IgD-negative memory B cell (primary cell): ENCODE results near the gene TBK1. TPM values are rescaled to one million over a fixed set of nuclear protein-coding genes. Genes with fewer than 3 reads are reported as not detected.
"Not testable (repeated sequence)": the region's sequence is repeated elsewhere in the genome, so short reads cannot be mapped to it uniquely, and the experiment has no call there.

ENCODE experiments used
- H3K27ac Mint-ChIP-seq, 3 donors: one replicate each; pipeline ENCODE4 v1.8.0; 2020 to 2022; ENCODE audit warnings: mild to moderate bottlenecking in 3 of 3, mixed read lengths in 3 of 3, moderate library complexity in 1 of 3
- H3K27me3 Mint-ChIP-seq: one replicate; pipeline ENCODE4 v1.8.0; 2021; ENCODE audit warnings: mixed read lengths
- H3K36me3 Mint-ChIP-seq: one replicate; pipeline ENCODE4 v1.8.0; 2020; ENCODE audit warnings: mild to moderate bottlenecking, mixed read lengths
- H3K4me1 Mint-ChIP-seq, 3 donors: one replicate each; pipeline ENCODE4 v1.8.0; 2020 to 2022; ENCODE audit warnings: mixed read lengths in 3 of 3, mild to moderate bottlenecking in 1 of 3
- H3K4me3 Mint-ChIP-seq, 4 donors: one replicate each; pipeline ENCODE4 v1.8.0; 2020 to 2022; ENCODE audit warnings: mild to moderate bottlenecking in 4 of 4, mixed read lengths in 4 of 4, moderate library complexity in 3 of 4
- H3K9me3 Mint-ChIP-seq, 3 donors: one replicate each; pipeline ENCODE4 v1.8.0; 2020 to 2021; ENCODE audit warnings: mixed read lengths in 3 of 3, mild to moderate bottlenecking in 1 of 3
- polyA plus RNA-seq: library from polyadenylated mRNA; unstranded; fragments of 300-500 nt; fragmentation: Illumina TruSeq; gene quantifications from one replicate; pipeline ENCODE4 v1.2.3, GENCODE V29; 2021

TBK1 gene
- polyA plus RNA-seq, 1 donor from 2014 or later, result 18.5 TPM

DNA sequence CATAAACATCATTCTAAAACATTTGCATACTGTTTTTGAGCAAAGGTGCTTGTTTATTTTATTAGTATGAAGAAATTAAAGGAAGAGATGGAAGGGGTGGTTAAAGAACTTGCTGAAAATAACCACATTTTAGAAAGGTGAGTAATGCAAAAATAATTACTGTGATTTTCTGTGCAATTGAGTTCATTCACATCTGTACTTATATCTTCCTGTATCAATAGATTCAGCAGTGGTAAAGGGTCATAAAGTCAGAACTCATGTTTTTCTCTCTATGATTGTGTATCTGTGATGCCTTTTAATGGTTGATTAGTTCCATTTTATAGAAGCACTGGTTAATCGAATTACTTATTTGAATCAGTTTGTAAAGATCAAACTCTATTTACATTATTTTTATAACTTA is 46.0 kb downstream of the TBK1 start:
- Mint-ChIP-seq H3K27ac (peak overlapping the region in 1 of 3 donors; percentile 27), H3K4me3 (no peak overlapping the region), H3K4me1 (peaks cover 0 to 2% (median 0%) of the 10 kb centered on the region in 3 donors)

GRCh38 chr12:64500394-64500793 is 48.5 kb downstream of the TBK1 start:
- Mint-ChIP-seq H3K27me3 (no peaks in the 10 kb centered on the region), H3K4me1 (peaks cover 0 to 2% (median 0%) of the 10 kb centered on the region in 3 donors), H3K36me3 (peaks cover 7% of the 10 kb centered on the region), H3K4me3 (no peak overlapping the region), H3K27ac (no peak overlapping the region), H3K9me3 (no peaks in the 10 kb centered on the region)

More for the DNA sequence above, 46.0 kb downstream of the TBK1 start:
- no peaks in the 10 kb centered on the region for H3K27me3 Mint-ChIP-seq
- H3K36me3 Mint-ChIP-seq, result peaks cover 7% of the 10 kb centered on the region
- H3K9me3 Mint-ChIP-seq, result no peaks in the 10 kb centered on the region

DNA sequence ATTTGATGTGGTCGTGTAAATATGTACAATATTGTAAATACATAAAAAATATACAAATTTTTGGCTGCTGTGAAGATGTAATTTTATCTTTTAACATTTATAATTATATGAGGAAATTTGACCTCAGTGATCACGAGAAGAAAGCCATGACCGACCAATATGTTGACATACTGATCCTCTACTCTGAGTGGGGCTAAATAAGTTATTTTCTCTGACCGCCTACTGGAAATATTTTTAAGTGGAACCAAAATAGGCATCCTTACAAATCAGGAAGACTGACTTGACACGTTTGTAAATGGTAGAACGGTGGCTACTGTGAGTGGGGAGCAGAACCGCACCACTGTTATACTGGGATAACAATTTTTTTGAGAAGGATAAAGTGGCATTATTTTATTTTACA is 49.6 kb downstream of the TBK1 start:
- Mint-ChIP-seq H3K36me3 (peaks cover 4% of the 10 kb centered on the region), H3K9me3 (no peaks in the 10 kb centered on the region), H3K4me3 (no peak overlapping the region), H3K27ac (no peak overlapping the region), H3K27me3 (no peaks in the 10 kb centered on the region), H3K4me1 (peaks cover 0 to 2% (median 0%) of the 10 kb centered on the region in 3 donors)

- H3K27me3 Mint-ChIP-seq, result no peaks in the 10 kb centered on the region
- no peak overlapping the region for H3K4me3 Mint-ChIP-seq
- H3K36me3 Mint-ChIP-seq, result peaks cover 2% of the 10 kb centered on the region
- no peaks in the 10 kb centered on the region for H3K9me3 Mint-ChIP-seq
- H3K27ac Mint-ChIP-seq, result peak overlapping the region in 1 of 3 donors; percentile 21
- H3K4me1 Mint-ChIP-seq, result no peaks in the 10 kb centered on the region
These were observed 55.0 kb downstream of the TBK1 start for GRCh38 chr12:64506955-64507354.

- no peaks in the 10 kb centered on the region for H3K4me1 Mint-ChIP-seq
- peaks cover 2% of the 10 kb centered on the region for H3K36me3 Mint-ChIP-seq
- H3K4me3 Mint-ChIP-seq, result no peak overlapping the region
- H3K9me3 Mint-ChIP-seq, result no peaks in the 10 kb centered on the region
- H3K27ac Mint-ChIP-seq, result no peak overlapping the region
- H3K27me3 Mint-ChIP-seq, result peaks cover 3% of the 10 kb centered on the region
These were observed 58.7 kb downstream of the TBK1 start for GRCh38 chr12:64510667-64511066.

GRCh38 chr12:64518396-64518795 is 66.5 kb downstream of the TBK1 start:
- Mint-ChIP-seq H3K27ac (no peak overlapping the region), H3K4me3 (no peak overlapping the region), H3K4me1 (no peaks in the 10 kb centered on the region), H3K36me3 (peaks cover 2% of the 10 kb centered on the region), H3K27me3 (peaks cover 5% of the 10 kb centered on the region), H3K9me3 (no peaks in the 10 kb centered on the region)

DNA sequence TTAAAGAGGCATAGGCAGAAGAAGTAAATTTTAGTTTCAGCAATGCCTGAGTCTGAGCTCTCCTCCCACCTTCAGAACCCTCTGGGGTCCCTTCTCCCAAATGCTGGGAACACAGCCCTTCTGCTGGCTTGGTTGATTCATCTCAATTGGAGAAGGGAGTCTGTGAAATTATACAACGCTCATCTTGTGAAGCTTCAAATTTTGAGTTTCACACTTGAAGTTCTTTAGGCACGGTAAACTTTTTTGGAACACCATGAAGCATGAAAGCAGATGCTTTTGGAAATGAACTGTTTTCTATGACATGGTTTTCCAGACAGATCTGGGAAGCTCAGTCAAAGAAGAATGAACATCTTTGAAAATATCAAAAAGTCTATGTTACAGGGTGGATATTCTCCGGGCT is 69.9 kb downstream of the TBK1 start:
- H3K4me1 Mint-ChIP-seq, result peaks cover 0 to 2% (median 0%) of the 10 kb centered on the region in 3 donors
- no peak overlapping the region for H3K27ac Mint-ChIP-seq
- peaks cover 4% of the 10 kb centered on the region for H3K36me3 Mint-ChIP-seq
- peaks cover 2% of the 10 kb centered on the region for H3K27me3 Mint-ChIP-seq
- no peaks in the 10 kb centered on the region for H3K9me3 Mint-ChIP-seq
- H3K4me3 Mint-ChIP-seq, result no peak overlapping the region

- Mint-ChIP-seq H3K27me3 (peaks cover 2% of the 10 kb centered on the region), H3K27ac (no peak overlapping the region), H3K9me3 (no peaks in the 10 kb centered on the region), H3K36me3 (peaks cover 4% of the 10 kb centered on the region), H3K4me1 (peaks cover 0 to 2% (median 0%) of the 10 kb centered on the region in 3 donors), H3K4me3 (peak overlapping the region in 1 of 4 donors; percentile 5)
These were observed 70.4 kb downstream of the TBK1 start for GRCh38 chr12:64522316-64522715.

DNA sequence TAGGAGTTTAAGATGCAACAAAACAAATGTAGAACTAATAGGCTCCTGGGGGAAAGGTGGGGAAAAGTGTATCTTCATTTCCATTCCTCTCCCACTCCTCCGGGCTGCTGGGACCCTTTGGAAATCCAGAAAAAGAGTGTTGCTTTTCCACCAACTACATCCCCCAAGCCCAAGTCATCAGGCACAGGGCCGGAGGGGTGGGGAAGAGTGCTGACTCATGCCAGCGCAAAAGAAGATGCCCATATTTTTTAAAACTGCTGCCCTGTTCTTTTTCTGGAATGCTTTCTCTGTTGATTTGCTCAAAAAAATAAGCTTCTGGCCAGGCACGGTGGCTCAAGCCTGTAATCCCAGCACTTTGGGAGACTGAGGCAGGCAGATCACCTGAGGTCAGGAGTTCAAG is 70.9 kb downstream of the TBK1 start:
- Mint-ChIP-seq H3K9me3 (no peaks in the 10 kb centered on the region), H3K27ac (no peak overlapping the region), H3K27me3 (peaks cover 2% of the 10 kb centered on the region), H3K4me3 (no peak overlapping the region), H3K4me1 (peaks cover 0 to 2% (median 0%) of the 10 kb centered on the region in 3 donors), H3K36me3 (peaks cover 4% of the 10 kb centered on the region)

DNA sequence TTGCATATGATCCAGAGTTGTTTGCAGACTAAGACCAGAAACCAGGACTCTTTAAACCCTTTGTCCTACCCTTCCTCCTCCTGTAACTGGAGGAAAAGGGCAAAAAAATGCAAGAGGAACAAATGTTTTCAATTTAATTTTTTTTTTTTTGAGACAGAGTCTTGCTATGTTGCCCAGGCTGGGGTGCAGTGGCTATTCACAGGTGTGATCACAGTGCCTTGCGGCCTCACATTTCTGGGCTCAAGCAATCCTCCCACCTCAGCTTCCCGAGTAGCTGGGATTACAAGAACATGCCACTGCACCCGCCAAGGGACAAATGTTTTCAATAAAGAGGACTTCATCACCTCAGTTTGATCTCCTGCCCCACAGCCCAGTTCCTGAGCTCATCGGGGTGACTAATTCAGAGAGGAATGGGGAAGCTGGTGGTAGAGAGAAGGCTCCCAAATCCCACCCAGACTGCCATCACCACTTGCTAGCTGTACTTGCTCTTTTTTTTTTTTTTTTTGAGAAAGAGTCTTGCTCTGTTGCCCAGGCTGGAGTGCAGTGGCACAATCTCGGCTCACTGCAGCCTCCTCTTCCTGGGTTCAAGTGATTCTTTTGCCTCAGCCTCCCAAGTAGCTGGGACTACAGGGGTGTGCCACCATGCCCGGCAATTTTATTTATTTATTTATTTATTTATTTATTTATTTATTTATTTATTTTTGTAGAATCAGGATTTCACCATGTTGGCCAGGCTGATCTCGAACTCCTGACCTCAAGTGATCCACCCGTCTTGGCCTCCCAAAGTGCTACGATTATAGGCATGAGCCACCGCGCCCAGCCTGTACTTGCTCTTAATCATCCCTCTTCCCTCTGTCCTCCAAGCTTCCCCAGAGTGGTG is 71.9 kb downstream of the TBK1 start:
- H3K27me3 Mint-ChIP-seq, H3K4me1 Mint-ChIP-seq, H3K36me3 Mint-ChIP-seq, H3K9me3 Mint-ChIP-seq, H3K4me3 Mint-ChIP-seq, H3K27ac Mint-ChIP-seq: not testable (repeated sequence)

GRCh38 chr12:64525461-64526160 is 73.7 kb downstream of the TBK1 start:
- peaks cover 2% of the 10 kb centered on the region for H3K36me3 Mint-ChIP-seq
- H3K4me1 Mint-ChIP-seq, result peaks cover 0 to 2% (median 0%) of the 10 kb centered on the region in 3 donors
- H3K27me3 Mint-ChIP-seq, result peaks cover 2% of the 10 kb centered on the region
- H3K4me3 Mint-ChIP-seq, result no peak overlapping the region
- no peaks in the 10 kb centered on the region for H3K9me3 Mint-ChIP-seq
- no peak overlapping the region for H3K27ac Mint-ChIP-seq

GRCh38 chr12:64526859-64527258 is 74.9 kb downstream of the TBK1 start:
- Mint-ChIP-seq H3K9me3 (no peaks in the 10 kb centered on the region), H3K27ac (no peak overlapping the region), H3K4me3 (no peak overlapping the region), H3K36me3 (peaks cover 2% of the 10 kb centered on the region), H3K4me1 (peaks cover 0 to 2% (median 0%) of the 10 kb centered on the region in 3 donors), H3K27me3 (no peaks in the 10 kb centered on the region)

- peaks cover 0 to 2% (median 0%) of the 10 kb centered on the region in 3 donors for H3K4me1 Mint-ChIP-seq
- H3K4me3 Mint-ChIP-seq, result no peak overlapping the region
- H3K27ac Mint-ChIP-seq, result no peak overlapping the region
- no peaks in the 10 kb centered on the region for H3K27me3 Mint-ChIP-seq
- peaks cover 2% of the 10 kb centered on the region for H3K36me3 Mint-ChIP-seq
- no peaks in the 10 kb centered on the region for H3K9me3 Mint-ChIP-seq
These were observed 76.7 kb downstream of the TBK1 start for GRCh38 chr12:64528616-64529015.

DNA sequence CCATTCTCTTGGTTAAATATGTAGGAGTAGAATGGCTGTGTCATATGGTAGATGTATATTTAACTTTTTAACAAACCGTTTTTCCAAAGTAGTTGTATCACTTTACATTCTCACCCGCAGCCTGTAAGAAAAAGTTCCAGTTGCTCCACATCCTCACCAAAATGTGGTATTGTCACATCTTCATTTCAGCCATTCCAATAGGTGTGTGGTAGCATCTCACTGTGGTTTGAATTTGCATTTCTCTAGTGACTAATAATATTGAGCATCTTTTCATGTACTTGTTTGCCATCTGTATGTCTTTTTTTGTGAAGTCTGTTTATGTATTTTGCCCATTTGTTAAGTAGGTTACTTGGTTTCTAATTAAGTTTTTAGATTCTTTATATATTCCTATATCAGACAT is 78.6 kb downstream of the TBK1 start:
- H3K27ac Mint-ChIP-seq, result no peak overlapping the region
- no peaks in the 10 kb centered on the region for H3K36me3 Mint-ChIP-seq
- H3K27me3 Mint-ChIP-seq, result peaks cover 1% of the 10 kb centered on the region
- no peak overlapping the region for H3K4me3 Mint-ChIP-seq
- no peaks in the 10 kb centered on the region for H3K4me1 Mint-ChIP-seq
- no peaks in the 10 kb centered on the region for H3K9me3 Mint-ChIP-seq

DNA sequence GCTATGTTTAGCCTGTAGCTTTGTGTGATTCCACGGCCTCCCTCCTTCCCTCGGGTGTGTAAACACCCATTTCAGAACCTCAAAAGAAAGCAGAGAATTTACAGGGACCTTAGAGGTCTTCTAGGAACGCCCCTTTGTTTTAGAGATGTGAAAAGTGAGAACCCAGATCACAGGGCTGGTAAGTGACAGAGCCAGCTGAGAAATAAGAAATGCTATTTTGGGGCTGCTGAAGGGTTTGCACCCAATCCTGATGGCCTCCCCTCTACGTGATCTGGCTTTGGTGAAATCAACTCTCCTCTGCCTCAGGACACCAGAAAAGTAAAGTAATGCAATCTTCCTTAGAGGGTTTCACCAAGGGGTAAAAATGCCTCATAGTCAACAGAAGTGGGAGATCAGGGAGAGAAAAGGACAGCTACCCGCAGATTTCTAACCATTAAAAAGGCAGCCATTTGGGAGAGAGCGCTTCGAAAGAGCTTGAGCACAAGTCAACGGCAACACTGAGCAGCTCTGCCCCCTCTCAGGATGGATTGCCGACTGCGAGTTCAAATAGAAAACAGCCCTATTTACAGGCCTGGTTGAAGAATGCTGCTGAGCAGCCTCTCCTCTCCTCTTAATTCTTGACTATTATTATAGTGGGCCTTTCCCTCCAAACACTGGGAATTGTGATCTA is 79.9 kb downstream of the TBK1 start:
- H3K27ac Mint-ChIP-seq, result no peak overlapping the region
- H3K27me3 Mint-ChIP-seq, result peaks cover 1% of the 10 kb centered on the region
- H3K9me3 Mint-ChIP-seq, result no peaks in the 10 kb centered on the region
- no peaks in the 10 kb centered on the region for H3K36me3 Mint-ChIP-seq
- no peaks in the 10 kb centered on the region for H3K4me1 Mint-ChIP-seq
- H3K4me3 Mint-ChIP-seq, result no peak overlapping the region
